GM23248 (cell line): ENCODE results near the gene MARK3. TPM values are rescaled to one million over a fixed set of nuclear protein-coding genes. Genes with fewer than 3 reads are reported as not detected.

ENCODE experiments used
- DNase-seq: peaks from one replicate; pipeline ENCODE4 v3.0.0-alpha.2; 2015
- H2AFZ ChIP-seq: fragments of 200-600 bp; sonication (generic); 2 replicates; pipeline ENCODE4 v1.6.1; 2016; ENCODE audit warnings: antibody characterized with exemption
- H3F3A ChIP-seq: fragments of 200-600 bp; sonication (generic); 2 replicates; pipeline ENCODE4 v1.6.1; 2016; ENCODE audit warnings: mild to moderate bottlenecking, antibody characterized with exemption, mixed run types; ENCODE audit not compliant: insufficient read depth
- H3K27ac ChIP-seq: fragments of 200-600 bp; sonication (generic); 2 replicates; pipeline ENCODE4 v1.5.1; 2016; ENCODE audit warnings: mild to moderate bottlenecking
- H3K27me3 ChIP-seq: fragments of 200-600 bp; sonication (generic); replicated peaks from 2 replicates; pipeline ENCODE4 v1.6.1; 2016; ENCODE audit warnings: mild to moderate bottlenecking; ENCODE audit not compliant: insufficient read depth
- H3K36me3 ChIP-seq: fragments of 200-600 bp; sonication (generic); 2 replicates; pipeline ENCODE4 v1.6.1; 2016; ENCODE audit warnings: low read depth, mild to moderate bottlenecking
- H3K4me1 ChIP-seq: fragments of 200-600 bp; sonication (generic); 2 replicates; pipeline ENCODE4 v1.6.1; 2016; ENCODE audit warnings: mild to moderate bottlenecking; ENCODE audit not compliant: insufficient read depth
- H3K4me2 ChIP-seq: fragments of 200-600 bp; sonication (generic); one replicate; pipeline ENCODE4 v1.6.1; 2016; ENCODE audit warnings: mild to moderate bottlenecking; ENCODE audit not compliant: unreplicated experiment
- H3K4me3 ChIP-seq: fragments of 200-600 bp; sonication (generic); 2 replicates; pipeline ENCODE4 v1.5.1; 2016; ENCODE audit warnings: mild to moderate bottlenecking
- H3K79me2 ChIP-seq: fragments of 200-600 bp; sonication (generic); 2 replicates; pipeline ENCODE4 v1.6.1; 2016; ENCODE audit warnings: mild to moderate bottlenecking; ENCODE audit not compliant: insufficient read depth
- H3K9ac ChIP-seq: fragments of 200-600 bp; sonication (generic); 2 replicates; pipeline ENCODE4 v1.6.1; 2016; ENCODE audit warnings: mild to moderate bottlenecking
- H3K9me2 ChIP-seq: fragments of 200-600 bp; sonication (generic); 2 replicates; pipeline ENCODE4 v1.6.1; 2016; ENCODE audit warnings: mixed run types, mild to moderate bottlenecking, moderate library complexity; ENCODE audit not compliant: insufficient read depth
- H3K9me3 ChIP-seq: fragments of 200-600 bp; sonication (generic); one replicate; pipeline ENCODE4 v1.6.1; 2017; ENCODE audit warnings: low read depth
- H4K20me1 ChIP-seq: fragments of 200-600 bp; sonication (generic); 2 replicates; pipeline ENCODE4 v1.6.0; 2016; ENCODE audit not compliant: insufficient read depth
- EZH2 ChIP-seq: fragments of 200-600 bp; sonication (generic); IDR thresholded peaks from 2 replicates; pipeline ENCODE4 v1.6.1; 2018; ENCODE audit warnings: antibody characterized with exemption, mild to moderate bottlenecking; ENCODE audit not compliant: insufficient read depth, poor library complexity, severe bottlenecking
- EZH2phosphoT487 ChIP-seq: fragments of 200-600 bp; sonication (generic); IDR thresholded peaks from 2 replicates; pipeline ENCODE4 v1.6.1; 2018; ENCODE audit warnings: antibody characterized with exemption, moderate library complexity, mild to moderate bottlenecking, low read depth; ENCODE audit not compliant: insufficient read depth
- WGBS, 2 experiments: methylation state at CpG; one replicate each; pipeline ENCODE4 v1.1.6; 2015 to 2017; ENCODE audit warnings: low lambda C conversion rate in 2 of 2, low coverage in 1 of 2; ENCODE audit errors: missing lambda C conversion rate in 2 of 2; 5-methylcytosine and 5-hydroxymethylcytosine counted together
- in situ Hi-C: fragments of 300-500 bp; cut with MboI; formaldehyde crosslinking; loops from 2 replicates; pipeline ENCODE4 v1.15.0; 2020
- polyA plus RNA-seq: library from polyadenylated mRNA; unstranded; fragments of >200 nt; fragmentation: Nextera tagmentation; extraction: Ambion mirVana; gene quantifications from 2 replicates; pipeline ENCODE4 v1.2.1, GENCODE V29; 2016
- total RNA-seq: library from RNA; depleted of rRNA; stranded (reverse); fragments of >200 nt; shearing (Covaris generic); gene quantifications from 2 replicates; pipeline ENCODE4 v1.2.3, GENCODE V29; 2014

The MARK3 gene
- total and polyA plus RNA-seq, 2 experiments from 2014 or later = 32.9 to 80.6 TPM

DNA sequence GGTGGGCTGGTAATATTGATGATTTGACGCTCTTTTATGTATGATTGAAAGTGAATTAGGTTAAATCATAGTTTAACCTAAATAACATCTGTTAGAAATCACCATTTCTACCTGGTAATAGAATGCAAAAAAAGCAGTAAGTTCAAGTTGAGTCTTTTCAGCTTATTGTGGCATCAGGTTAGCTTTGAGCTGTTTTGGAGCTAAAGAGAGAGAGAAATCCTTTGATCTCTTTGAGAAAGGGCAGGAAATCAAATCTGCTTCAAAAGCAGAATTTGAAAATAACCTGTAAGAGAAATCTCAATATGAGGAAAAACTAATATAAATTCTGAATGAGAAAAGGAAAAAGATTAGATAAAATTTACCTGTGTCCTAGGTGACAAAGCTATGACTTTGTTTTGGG lies 75.2 kb downstream of the MARK3 start:
- no peak for DNase-seq
- H3K27ac ChIP-seq = no peak overlapping the region
- peaks cover 21% of the 10 kb centered on the region; the same call in 1 of the 2 replicates for H3F3A ChIP-seq
- TF ChIP-seq EZH2phosphoT487 (no peak), EZH2 (no peak)
- in situ Hi-C loops = no loop called here
- no peaks in the 10 kb centered on the region for H3K9me3 ChIP-seq
- H3K9me2 ChIP-seq = no peaks in the 10 kb centered on the region
- H3K9ac ChIP-seq = no peak overlapping the region
- no peak overlapping the region for H3K4me2 ChIP-seq
- H4K20me1 ChIP-seq = no peaks in the 10 kb centered on the region
- no peak overlapping the region for H2AFZ ChIP-seq
- H3K4me3 ChIP-seq = no peak overlapping the region
- H3K4me1 ChIP-seq = peaks cover 17% of the 10 kb centered on the region
- H3K36me3 ChIP-seq = peaks cover 29% of the 10 kb centered on the region; the same call in 1 of the 2 replicates
- no peaks in the 10 kb centered on the region for H3K27me3 ChIP-seq
- peaks cover 97% of the 10 kb centered on the region for H3K79me2 ChIP-seq
- WGBS, 2 experiments = 100% methylated on average over 1 of the region's 1 CpG

GRCh38 chr14:103463149-103463548 lies 77.9 kb downstream of the MARK3 start:
- Histone ChIP-seq H3K9me2 (no peaks in the 10 kb centered on the region), H3K79me2 (peaks cover 92% of the 10 kb centered on the region), H3F3A (0 out of 2 replicates have a peak, but pooled peaks cover 13% of the 10 kb centered on the region), H3K36me3 (peaks cover 50% of the 10 kb centered on the region), H3K27ac (no peak overlapping the region), H3K4me1 (no peaks in the 10 kb centered on the region), H3K27me3 (no peaks in the 10 kb centered on the region), H3K4me2 (no peak overlapping the region), H2AFZ (no peak overlapping the region), H3K9ac (no peak overlapping the region), H3K4me3 (no peak overlapping the region), H3K9me3 (no peaks in the 10 kb centered on the region), H4K20me1 (no peaks in the 10 kb centered on the region)
- TF ChIP-seq EZH2phosphoT487 = no peak
- TF ChIP-seq EZH2 = no peak
- no peak for DNase-seq
- WGBS, 2 experiments = 80 to 96% methylated on average over 3 to 4 of the region's 4 CpGs
- in situ Hi-C loops = no loop called here

DNA sequence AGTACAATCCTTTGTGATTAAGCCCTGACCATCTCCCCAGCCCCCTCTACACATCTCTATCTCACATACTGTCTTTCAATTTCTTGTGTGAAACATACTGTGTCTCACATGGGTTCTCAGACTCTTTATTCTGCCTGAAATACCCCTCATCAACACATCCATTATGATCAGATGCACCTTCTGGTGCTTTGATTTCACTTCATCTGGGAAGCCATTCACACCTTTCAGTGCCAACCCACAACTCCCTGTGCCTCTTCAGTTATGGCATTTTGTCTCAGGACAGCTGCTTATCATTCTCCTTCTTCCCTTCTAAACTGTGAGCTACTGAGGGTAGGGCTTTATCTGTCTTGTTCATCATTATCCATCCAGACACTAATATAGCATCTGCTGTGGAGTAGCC lies 78.6 kb downstream of the MARK3 start:
- Histone ChIP-seq H3K79me2 (peaks cover 85% of the 10 kb centered on the region), H3K9me2 (no peaks in the 10 kb centered on the region), H3K9ac (no peak overlapping the region), H3K4me2 (no peak overlapping the region), H3F3A (0 out of 2 replicates have a peak, but pooled peaks cover 13% of the 10 kb centered on the region), H3K9me3 (no peaks in the 10 kb centered on the region), H2AFZ (no peak overlapping the region), H3K4me1 (no peaks in the 10 kb centered on the region), H3K27ac (no peak overlapping the region), H4K20me1 (no peaks in the 10 kb centered on the region), H3K27me3 (no peaks in the 10 kb centered on the region), H3K36me3 (peaks cover 53% of the 10 kb centered on the region), H3K4me3 (no peak overlapping the region)
- no peak for TF ChIP-seq EZH2
- no peak for TF ChIP-seq EZH2phosphoT487
- in situ Hi-C loops = no loop called here
- DNase-seq = no peak

DNA sequence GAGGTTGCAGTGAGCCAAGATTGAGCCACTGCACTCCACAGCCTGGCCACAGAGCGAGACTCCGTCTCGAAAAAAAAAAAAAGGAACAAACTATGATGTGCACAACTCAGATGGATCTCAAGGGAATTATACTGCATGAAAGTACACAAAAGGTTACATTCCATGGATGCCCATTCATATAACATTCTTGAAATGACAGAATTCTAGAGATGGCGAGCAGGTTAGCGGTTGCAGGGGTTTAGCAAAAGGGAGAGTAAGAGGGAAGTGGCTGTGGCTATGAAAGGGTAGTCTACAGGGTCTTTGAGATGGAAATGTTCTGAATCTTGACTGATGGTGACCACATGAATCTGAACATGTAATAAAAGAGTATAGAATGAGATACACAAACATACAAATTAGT lies 87.7 kb downstream of the MARK3 start:
- 96 to 100% methylated on average over 5 of the region's 5 CpGs for WGBS, 2 experiments
- peaks cover 70% of the 10 kb centered on the region for H3K36me3 ChIP-seq

DNA sequence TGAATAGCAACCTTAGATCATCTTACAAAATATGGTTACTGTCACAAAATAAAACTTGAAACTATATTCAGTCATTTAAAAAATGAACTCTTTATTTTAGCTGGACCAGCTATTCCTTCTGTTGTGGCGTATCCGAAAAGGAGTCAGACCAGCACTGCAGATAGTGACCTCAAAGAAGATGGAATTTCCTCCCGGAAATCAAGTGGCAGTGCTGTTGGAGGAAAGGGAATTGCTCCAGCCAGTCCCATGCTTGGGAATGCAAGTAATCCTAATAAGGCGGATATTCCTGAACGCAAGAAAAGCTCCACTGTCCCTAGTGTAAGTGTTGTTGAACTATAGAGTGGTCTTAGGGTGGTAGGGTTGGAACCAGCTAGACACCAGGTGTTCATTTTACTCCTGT lies 89.7 kb downstream of the MARK3 start:
- DNase-seq = no peak
- Histone ChIP-seq H3K4me2 (no peak overlapping the region), H3K27me3 (no peaks in the 10 kb centered on the region), H3K9me3 (no peaks in the 10 kb centered on the region), H3K27ac (no peak overlapping the region), H3K9ac (no peak overlapping the region), H4K20me1 (no peaks in the 10 kb centered on the region), H3K4me1 (no peaks in the 10 kb centered on the region), H3K4me3 (no peak overlapping the region), H3F3A (peaks cover 26% of the 10 kb centered on the region; the same call in 1 of the 2 replicates), H3K36me3 (peaks cover 72% of the 10 kb centered on the region), H3K79me2 (peaks cover 59% of the 10 kb centered on the region), H2AFZ (no peak overlapping the region), H3K9me2 (no peaks in the 10 kb centered on the region)
- TF ChIP-seq EZH2phosphoT487 (no peak), EZH2 (no peak)
- in situ Hi-C loops = no loop called here
- 98% methylated on average over 5 of the region's 5 CpGs for WGBS, 2 experiments

More for the DNA sequence above, 87.7 kb downstream of the MARK3 start:
- Histone ChIP-seq H2AFZ (no peak overlapping the region), H3K9ac (no peak overlapping the region), H3K4me1 (no peaks in the 10 kb centered on the region), H3K4me3 (no peak overlapping the region), H3K9me3 (no peaks in the 10 kb centered on the region), H3K27me3 (no peaks in the 10 kb centered on the region), H3K4me2 (no peak overlapping the region), H3K27ac (no peak overlapping the region), H3K9me2 (no peaks in the 10 kb centered on the region), H3K79me2 (peaks cover 48% of the 10 kb centered on the region), H4K20me1 (no peaks in the 10 kb centered on the region), H3F3A (peaks cover 23% of the 10 kb centered on the region; the same call in 1 of the 2 replicates)
- no peak for TF ChIP-seq EZH2
- no peak for TF ChIP-seq EZH2phosphoT487
- in situ Hi-C loops = no loop called here
- DNase-seq = no peak
